GM18519 (cell line): ENCODE measurements around the gene CYGB.

Experiments
- ATAC-seq: cut with Tn5 transposase; IDR thresholded peaks from one replicate; pipeline ENCODE4 v1.9.1; 2021; ENCODE audit warnings: mild to moderate bottlenecking, moderate library complexity; ENCODE audit not compliant: unreplicated experiment, low FRiP score

The CYGB gene

GRCh38 chr17:76537578-76538280 lies at the start of gene CYGB:
Gene CYGB, minus strand, starts transcription at chr17:76537709. Its CDS starts 167 bp downstream, at chr17:76537542.
- ATAC-seq: no peak

GRCh38 chr17:76586741-76587487 lies 49.4 kb upstream of the CYGB start:
- ATAC-seq: no peak

DNA sequence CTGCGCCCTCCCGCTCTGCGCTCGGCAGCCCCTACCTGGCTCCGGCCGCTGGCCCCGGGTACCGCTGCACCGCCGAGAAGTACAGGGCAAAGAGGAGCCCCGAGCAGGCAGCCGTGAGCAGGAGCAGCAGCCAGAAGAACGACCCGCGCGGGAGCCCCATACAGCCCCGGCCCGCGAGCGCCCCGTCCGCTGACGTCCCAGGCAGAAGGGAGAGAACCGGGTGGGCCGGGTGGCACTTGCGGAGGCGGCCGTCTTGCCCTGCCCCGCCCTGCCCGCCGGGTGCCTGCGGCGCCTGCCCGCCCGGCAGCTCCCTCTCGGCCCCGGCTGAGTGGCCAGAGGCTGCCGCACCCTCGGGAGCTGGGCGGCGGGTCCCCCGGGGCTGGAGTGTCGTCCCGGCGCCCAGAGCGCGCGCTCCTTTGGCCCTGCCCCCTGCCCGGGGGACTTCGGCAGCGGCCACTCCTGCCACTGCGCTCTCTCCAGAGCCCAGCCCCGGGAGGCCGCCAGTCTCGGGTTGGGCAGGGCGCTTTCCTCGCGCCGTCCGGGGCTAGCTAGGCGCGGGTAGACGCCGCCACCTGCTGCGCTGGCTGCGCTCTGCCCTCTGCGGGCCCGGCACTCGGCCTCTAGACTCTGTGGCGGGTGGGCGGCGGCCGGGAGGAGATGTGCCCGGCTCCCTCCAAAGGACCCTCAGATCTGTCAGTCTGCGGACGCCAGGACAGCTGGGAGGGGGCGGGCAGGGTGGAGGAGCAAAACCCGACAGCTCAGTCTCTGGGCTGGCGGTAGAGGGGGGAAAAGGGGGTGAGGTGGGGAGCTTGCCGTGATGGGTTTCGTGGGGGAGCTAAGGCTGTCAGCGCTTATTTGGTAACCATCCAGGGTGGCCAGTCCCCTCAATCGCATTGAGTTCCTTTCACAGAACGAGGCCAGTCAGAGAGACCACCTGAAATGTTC lies 48.4 kb upstream of the CYGB start, which contains the start of gene ST6GALNAC2:
Gene ST6GALNAC2, minus strand, starts transcription at position 212 of the 945 bp plus-strand sequence. Its CDS starts 52 bp downstream, at position 160.
- no peak for ATAC-seq

- ATAC-seq: no peak
Measured at GRCh38 chr17:76585033-76585648, 47.6 kb upstream of the CYGB start.

DNA sequence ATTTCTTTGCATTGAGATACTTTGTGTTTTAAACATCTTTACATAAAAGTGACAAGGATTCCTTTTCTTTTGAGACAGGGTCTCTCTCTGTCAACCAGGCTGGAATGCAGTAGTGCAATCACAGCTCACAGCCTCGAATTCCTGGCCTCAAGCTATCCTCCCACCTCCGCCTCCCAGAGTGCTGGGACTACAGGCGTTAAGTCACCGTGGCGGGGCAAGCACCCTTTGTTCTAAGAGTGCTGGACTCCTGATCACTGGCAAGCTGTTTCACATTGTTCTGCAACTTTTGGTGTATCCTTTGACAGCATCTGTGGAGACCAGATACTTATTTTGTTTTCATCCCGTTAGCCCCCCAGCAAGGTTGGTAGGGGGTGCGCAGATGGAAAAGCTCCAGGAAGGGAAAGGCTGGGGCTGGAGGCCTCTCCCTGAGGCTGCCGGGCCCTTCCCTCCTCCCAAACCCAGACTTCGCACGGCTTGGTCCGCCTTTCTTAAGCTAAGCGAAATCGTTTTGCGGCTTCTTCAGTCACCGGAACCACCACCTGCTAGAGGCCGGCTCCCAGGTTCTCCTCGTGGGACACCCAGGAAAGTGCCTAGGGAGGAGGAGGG lies 47.0 kb upstream of the CYGB start:
- no peak for ATAC-seq

GRCh38 chr17:76582660-76583059 lies 45.2 kb upstream of the CYGB start:
- ATAC-seq: no peak

GRCh38 chr17:76581515-76581914 lies 44.0 kb upstream of the CYGB start:
- ATAC-seq: no peak

- no peak for ATAC-seq
Measured at GRCh38 chr17:76579281-76579680, 41.8 kb upstream of the CYGB start.

DNA sequence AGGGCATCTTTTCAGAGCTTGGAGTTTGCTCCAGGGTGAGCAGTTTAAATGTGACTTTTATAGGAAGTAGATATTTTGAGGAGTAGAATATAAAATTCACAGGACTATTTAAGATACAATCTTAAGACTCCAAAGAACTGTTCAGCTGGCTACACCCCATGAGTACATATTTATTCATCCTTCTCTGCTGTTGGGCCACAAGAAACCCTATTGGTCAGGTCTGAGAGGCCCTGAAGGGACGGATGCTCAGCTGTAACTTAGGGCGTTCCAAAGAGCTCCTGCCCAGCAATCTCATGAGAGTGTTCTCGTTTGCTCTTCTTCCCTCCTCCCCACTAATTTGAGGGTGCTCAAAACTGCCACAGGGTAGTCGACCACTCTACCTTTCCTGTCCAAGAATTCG lies 40.9 kb upstream of the CYGB start:
- ATAC-seq: no peak

- ATAC-seq: no peak
Measured at GRCh38 chr17:76577876-76578275, 40.4 kb upstream of the CYGB start.

DNA sequence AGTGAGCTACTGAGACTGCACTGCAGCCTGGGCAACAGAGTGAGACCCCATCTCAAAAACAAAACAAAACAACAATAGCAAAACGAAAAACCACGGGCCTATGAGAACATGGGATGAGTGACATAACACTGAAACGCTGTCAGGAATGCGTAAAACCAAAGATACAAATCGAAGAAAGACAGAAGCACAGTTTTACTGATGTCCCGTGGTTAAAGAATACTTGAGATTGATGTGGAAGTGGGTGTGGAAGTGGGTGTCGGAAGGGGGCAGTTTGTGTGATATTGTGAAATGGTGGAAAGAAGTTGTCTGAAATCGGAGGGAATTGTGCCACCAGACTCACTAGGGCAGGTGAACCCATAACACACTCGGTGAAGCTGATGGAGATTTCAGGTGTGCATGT lies 38.7 kb upstream of the CYGB start:
- ATAC-seq: no peak

GRCh38 chr17:76575570-76575969 lies 38.1 kb upstream of the CYGB start:
- no peak for ATAC-seq

- ATAC-seq: no peak
Measured at GRCh38 chr17:76574166-76574565, 36.7 kb upstream of the CYGB start.

DNA sequence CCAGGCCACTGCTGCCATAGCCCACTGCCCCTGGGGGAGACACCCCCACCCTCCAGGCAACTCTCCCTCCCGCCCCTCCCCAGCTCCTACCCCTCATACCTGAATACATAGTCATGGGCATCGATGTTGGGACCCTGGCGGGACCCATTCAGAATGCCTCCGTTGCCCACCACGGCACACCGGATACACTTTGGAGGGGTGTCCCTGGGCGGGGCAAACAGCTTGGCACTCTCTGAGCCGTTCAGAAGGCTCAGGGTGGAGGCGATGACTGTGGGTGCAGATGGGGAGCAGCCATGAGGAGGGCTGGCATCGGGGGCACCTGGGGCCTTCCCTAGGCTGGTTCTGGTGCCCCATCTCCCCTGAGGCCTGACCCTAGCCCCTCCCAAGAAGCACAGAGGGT lies 35.6 kb upstream of the CYGB start:
- no peak for ATAC-seq

DNA sequence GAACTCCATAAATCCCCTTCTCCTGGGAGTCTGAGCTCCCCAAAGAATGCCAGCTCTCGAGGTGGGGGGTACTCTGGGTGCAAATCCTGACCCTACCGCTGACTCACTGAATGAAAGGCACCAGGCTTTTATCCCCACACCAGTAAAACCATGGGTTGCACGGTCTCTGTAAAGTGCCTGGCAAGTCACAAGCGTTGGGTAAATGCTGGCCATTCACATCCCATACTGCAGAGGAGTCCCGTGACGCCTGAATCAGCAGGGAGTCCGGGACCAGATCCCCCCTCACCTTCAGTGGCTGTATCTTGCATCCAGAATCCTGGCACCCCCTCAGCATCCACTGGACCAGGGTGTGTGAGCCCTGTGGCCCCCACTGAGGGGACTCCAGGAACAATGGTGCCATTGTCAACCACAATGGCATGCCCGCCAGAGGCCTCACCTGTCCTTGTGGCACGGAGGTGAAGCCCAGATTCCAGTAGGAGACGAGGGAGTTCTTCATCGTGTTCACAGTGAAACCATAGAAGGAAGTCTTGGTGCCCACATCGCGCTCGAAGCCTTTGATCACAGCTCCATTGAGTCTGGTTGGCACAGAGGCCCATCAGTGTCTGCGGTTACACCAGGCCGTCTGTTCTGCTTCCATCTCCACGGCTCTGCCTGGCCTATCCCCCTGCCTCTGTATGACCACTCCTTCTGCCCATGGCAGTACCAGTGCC lies 34.8 kb upstream of the CYGB start:
- ATAC-seq: no peak

- ATAC-seq: no peak
Measured at GRCh38 chr17:76570877-76571471, 33.5 kb upstream of the CYGB start.

- no peak for ATAC-seq
Measured at GRCh38 chr17:76570457-76570856, 32.9 kb upstream of the CYGB start.

DNA sequence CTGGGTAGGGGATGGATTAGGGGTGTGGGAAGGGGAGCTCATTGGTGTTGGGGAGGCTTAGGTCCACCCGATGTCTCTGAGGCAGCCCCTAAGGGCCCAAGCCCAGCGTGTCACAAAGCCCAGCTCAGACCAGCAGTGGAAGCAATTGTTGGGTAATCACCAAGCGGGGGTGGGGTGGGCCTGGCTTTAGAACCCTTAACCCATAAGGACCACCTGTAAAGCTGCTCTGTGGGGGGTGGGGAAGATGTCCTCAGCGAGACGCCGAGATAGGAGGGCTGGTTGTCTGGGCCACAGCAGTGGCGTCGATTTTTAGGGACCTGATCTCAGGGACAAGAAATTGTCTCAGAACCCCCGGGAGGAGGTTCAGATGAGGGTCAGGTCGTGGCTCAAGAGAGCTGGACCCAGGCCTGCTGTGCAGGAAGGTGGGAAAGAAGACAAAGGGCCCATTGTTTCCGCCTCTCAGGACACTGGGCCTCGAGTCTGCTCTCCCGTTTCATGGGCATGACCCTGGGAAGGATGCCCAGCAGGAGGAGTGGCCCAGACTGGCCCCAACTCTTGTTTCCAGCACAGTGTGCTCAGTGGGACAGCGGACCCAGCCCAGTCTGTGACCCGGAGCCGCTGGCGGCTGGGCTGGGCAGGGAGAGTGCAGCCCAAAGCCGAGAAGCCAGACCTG lies 32.2 kb upstream of the CYGB start:
- ATAC-seq: no peak
